HepG2 (cell line): ENCODE measurements around the gene ZNF526. TPM values are rescaled to one million over a fixed set of nuclear protein-coding genes. Genes with fewer than 3 reads are reported as not detected.

ENCODE experiments used
- ATAC-seq: fragments of 200-7000 bp; cut with Tn5 transposase; 3 replicates; pipeline ENCODE4 v1.9.1; 2020; ENCODE audit warnings: mild to moderate bottlenecking, moderate library complexity
- BruUV-seq: library from RNA; stranded (reverse); fragments of 400-500 nt; replicated peaks from 2 replicates; lab custom pipeline; 2021; lab: Mats Ljungman, UMichigan
- CTCF ChIA-PET: fragments of 300-600 bp; formaldehyde crosslinking; extraction: SDS; loops from one replicate; lab custom pipeline; 2021; ENCODE audit warnings: low total read pairs, inconsistent platforms, low intra/inter-chr PET ratio; lab: Yijun Ruan, JAX
- POLR2A ChIA-PET: fragments of 350-600 bp; sonication (Branson Sonifier 250); formaldehyde crosslinking; loops from one replicate; lab custom pipeline; 2020; ENCODE audit warnings: antibody characterized with exemption, inconsistent platforms; lab: Yijun Ruan, JAX
- DNase-seq: peaks from one replicate; pipeline ENCODE4 v3.0.0-alpha.2; 2015; ENCODE audit warnings: low spot score
- FAIRE-seq: peaks from 3 replicates; lab custom pipeline; 2011; peaks lifted over from hg19 to GRCh38; lab: Jason Lieb, UNC
- H2AFZ ChIP-seq: one replicate; pipeline ENCODE4 v1.6.1; 2011; ENCODE audit warnings: low read length, inconsistent platforms
- H3K27ac ChIP-seq: fragments of 300-600 bp; 3 replicates; pipeline ENCODE4 v1.8.0; 2011; ENCODE audit warnings: mixed run types, mild to moderate bottlenecking, mixed read lengths, low read length, inconsistent platforms; ENCODE audit not compliant: insufficient read depth; ENCODE audit errors: extremely low read length
- H3K27me3 ChIP-seq, 2 experiments: fragments of 200-600 bp in 1 of 2; 2 replicates in 1 of 2; 3 replicates in 1 of 2; pipeline versions ENCODE4 v1.6.0 to v1.8.0; 2011; ENCODE audit warnings: low read length in 2 of 2, mild to moderate bottlenecking in 2 of 2, moderate library complexity in 2 of 2, inconsistent platforms in 1 of 2; ENCODE audit not compliant: insufficient read depth in 2 of 2, control insufficient read depth in 1 of 2
- H3K36me3 ChIP-seq, 2 experiments: fragments of 200-600 bp in 1 of 2; replicated peaks in 1 of 2; 2 replicates in 1 of 2; 3 replicates in 1 of 2; pipeline versions ENCODE4 v1.5.1 to v1.8.0; 2011; ENCODE audit warnings: low read length in 2 of 2, inconsistent platforms in 1 of 2; ENCODE audit not compliant: insufficient read depth in 2 of 2, control insufficient read depth in 1 of 2
- H3K4me1 ChIP-seq: 2 replicates; pipeline ENCODE4 v1.5.1; 2012; ENCODE audit warnings: low read length, inconsistent platforms; ENCODE audit not compliant: insufficient read depth
- H3K4me2 ChIP-seq: 2 replicates; pipeline ENCODE4 v1.6.0; 2011; ENCODE audit warnings: low read depth, low read length, inconsistent platforms
- H3K4me3 ChIP-seq, 3 experiments: fragments of 200-600 bp in 1 of 3; sonication (generic), shearing (Covaris generic) in 1 of 3; replicated peaks in 1 of 3; 2 replicates each; pipeline ENCODE4 v1.5.1; 2011 to 2016; ENCODE audit warnings: low read length in 3 of 3, inconsistent platforms in 2 of 3, low read depth in 2 of 3, mild to moderate bottlenecking in 2 of 3, control low read depth in 1 of 3, mixed read lengths in 1 of 3; ENCODE audit not compliant: insufficient read depth in 1 of 3
- H3K79me2 ChIP-seq: one replicate; pipeline ENCODE4 v1.6.1; 2011; ENCODE audit warnings: low read length, inconsistent platforms; ENCODE audit not compliant: insufficient read depth
- H3K9ac ChIP-seq: 2 replicates; pipeline ENCODE4 v1.6.0; 2011; ENCODE audit warnings: mild to moderate bottlenecking, low read depth, low read length, inconsistent platforms; ENCODE audit not compliant: insufficient read depth
- H3K9me3 ChIP-seq: 2 replicates; pipeline ENCODE4 v1.5.1; 2012; ENCODE audit warnings: mild to moderate bottlenecking, low read length
- H4K20me1 ChIP-seq: 2 replicates; pipeline ENCODE4 v1.6.0; 2011; ENCODE audit warnings: inconsistent platforms, mild to moderate bottlenecking, low read length, moderate library complexity; ENCODE audit not compliant: insufficient read depth
- ARHGAP35 ChIP-seq: sonication (generic); formaldehyde crosslinking; IDR thresholded peaks from 2 replicates; pipeline ENCODE4 v1.9.0; 2022; ENCODE audit warnings: mild to moderate bottlenecking, inconsistent platforms, moderate library complexity, missing genetic modification reagents, borderline replicate concordance
- BCLAF1 ChIP-seq: fragments of 450-650 bp; IDR thresholded peaks from 2 replicates; pipeline ENCODE4 v1.6.1; 2017; ENCODE audit warnings: mild to moderate bottlenecking
- CENPT ChIP-seq: sonication (generic); formaldehyde crosslinking; IDR thresholded peaks from 2 replicates; pipeline ENCODE4 v1.8.0; 2022; ENCODE audit warnings: low read depth, mild to moderate bottlenecking, moderate library complexity, missing genetic modification reagents
- IKZF5 ChIP-seq: IDR thresholded peaks from 2 replicates; pipeline ENCODE4 v1.6.1; 2018; ENCODE audit warnings: missing genetic modification reagents, mild to moderate bottlenecking, missing compliant biosample characterization
- RBM39 ChIP-seq: fragments of 200-400 bp; formaldehyde crosslinking; IDR thresholded peaks from one replicate; pipeline ENCODE4 v1.6.1; 2018; ENCODE audit warnings: antibody characterized with exemption, mild to moderate bottlenecking, low read depth, low read length; ENCODE audit not compliant: poor library complexity, severe bottlenecking
- TERF1 ChIP-seq: sonication (generic); formaldehyde crosslinking; IDR thresholded peaks from 2 replicates; pipeline ENCODE4 v1.8.0; 2022; ENCODE audit warnings: mild to moderate bottlenecking, missing genetic modification reagents, moderate library complexity
- ZBTB37 ChIP-seq: sonication (generic); formaldehyde crosslinking; IDR thresholded peaks from 2 replicates; pipeline ENCODE4 v1.4.0; 2020; ENCODE audit warnings: mild to moderate bottlenecking, missing genetic modification reagents
- ZNF350 ChIP-seq: sonication (generic); formaldehyde crosslinking; IDR thresholded peaks from 2 replicates; pipeline ENCODE4 v1.4.0; 2020; ENCODE audit warnings: mild to moderate bottlenecking, low read depth, missing genetic modification reagents, borderline replicate concordance
- ZNF597 ChIP-seq: sonication (generic); formaldehyde crosslinking; IDR thresholded peaks from 2 replicates; pipeline ENCODE4 v1.5.0; 2020; ENCODE audit warnings: missing genetic modification reagents
- ZNF883 ChIP-seq: sonication (generic); formaldehyde crosslinking; IDR thresholded peaks from 2 replicates; pipeline ENCODE4 v1.5.1; 2020; ENCODE audit warnings: mild to moderate bottlenecking, missing genetic modification reagents; ENCODE audit errors: not compliant biosample characterization
- WGBS: methylation state at CpG from one replicate; pipeline ENCODE4 v1.1.6; 2017; ENCODE audit warnings: low lambda C conversion rate; 5-methylcytosine and 5-hydroxymethylcytosine counted together
- in situ Hi-C: cut with HindIII; loops from 2 replicates; pipeline ENCODE4 v1.10.0; 2017; ENCODE audit warnings: low pct_unique_long_range_greater_than_20kb; ENCODE audit not compliant: extremely low pct_ligation_motif_present
- intact Hi-C: fragments of 100-400 bp; cut with micrococcal nuclease; formaldehyde crosslinking; loops from one replicate; pipeline ENCODE4 v1.10.0; 2022; ENCODE audit not compliant: unreplicated experiment
- polyA plus RNA-seq, 8 experiments: library from polyadenylated mRNA; depleted of rRNA in 3 of 8; stranded (reverse) in 7 of 8; unstranded in 1 of 8; fragments of >200 nt; fragmentation: Illumina TruSeq in 4 of 8; extraction: Trizol in 4 of 8; gene quantifications; 2 replicates each; pipeline versions ENCODE4 v1.2.1 to v1.2.3, GENCODE V29; 2011 to 2016; ENCODE audit warnings: low read depth in 4 of 8, missing spikeins in 1 of 8, mixed read lengths in 1 of 8; ENCODE audit not compliant: insufficient read depth in 1 of 8
- total RNA-seq, 5 experiments: library from RNA; depleted of rRNA; stranded (reverse); fragments of >200 nt; fragmentation: Illumina TruSeq; extraction: Trizol; gene quantifications; 2 replicates each; pipeline ENCODE4 v1.2.3, GENCODE V29; 2016; ENCODE audit warnings: low read depth in 1 of 5

ZNF526 gene
- total and polyA plus RNA-seq, 2 of the 13 experiments (the other 11 are each of a cell fraction or from before 2014, with no cell fraction given) = 3.3 to 8.4 TPM

- H3K79me2 ChIP-seq = peaks cover 16% of the 10 kb centered on the region
- no TSS peak for BruUV-seq
- FAIRE-seq (no peak), DNase-seq (no peak), ATAC-seq (no peak)
- intact Hi-C loops = no loop called here
- WGBS = 99% methylated on average over 6 of the region's 6 CpGs
- H3K4me2 ChIP-seq = no peak overlapping the region
- ChIA-PET POLR2A (interaction anchor here (0.6 kb wide), 1 partner anchor 108 kb away, joined by 3 read pairs; no protein-coding TSS in a partner anchor), CTCF (no interaction called here)
- H4K20me1 ChIP-seq = peaks cover 12% of the 10 kb centered on the region
- in situ Hi-C loops = no loop called here
- H3K27ac ChIP-seq = no peak overlapping the region
- no peaks in the 10 kb centered on the region for H3K9me3 ChIP-seq
- H2AFZ ChIP-seq = no peak overlapping the region
- no peaks in the 10 kb centered on the region for H3K27me3 ChIP-seq
- no peak overlapping the region for H3K9ac ChIP-seq
- H3K4me1 ChIP-seq = peaks cover under 1% of the 10 kb centered on the region; the same call in 1 of the 2 replicates
- peaks cover 30 to 66% of the 10 kb centered on the region in 2 experiments for H3K36me3 ChIP-seq
- no peak overlapping the region for H3K4me3 ChIP-seq
- no peak for TF ChIP-seq ZBTB37
- no peak for TF ChIP-seq ZNF350 (CRISPR knock-in tag)
- TF ChIP-seq RBM39 = no peak
- TF ChIP-seq ZNF597 (CRISPR knock-in tag) = no peak
- no peak for TF ChIP-seq TERF1
- no peak for TF ChIP-seq ZNF883 (CRISPR knock-in tag)
- no peak for TF ChIP-seq CENPT
- TF ChIP-seq BCLAF1 = no peak
- no peak for TF ChIP-seq IKZF5 (CRISPR knock-in tag)
- TF ChIP-seq ARHGAP35 (CRISPR knock-in tag) = no peak
These were observed 12.3 kb upstream of the ZNF526 start for GRCh38 chr19:42207767-42208271.
